Neural progenitor cell (in vitro differentiated cells): ENCODE results near the gene ATP6V1A. TPM values are rescaled to one million over a fixed set of nuclear protein-coding genes. Genes with fewer than 3 reads are reported as not detected.

Experiments used
- DNase-seq: peaks from one replicate; pipeline ENCODE4 v3.0.0-alpha.2; 2016; ENCODE audit warnings: low spot score
- H2AFZ ChIP-seq: fragments of 200-600 bp; sonication (generic); replicated peaks from 2 replicates; pipeline ENCODE4 v1.6.1; 2016; ENCODE audit warnings: antibody characterized with exemption
- H3F3A ChIP-seq: fragments of 200-600 bp; sonication (generic); 2 replicates; pipeline ENCODE4 v1.6.1; 2016; ENCODE audit warnings: antibody characterized with exemption, low read depth
- H3K27ac ChIP-seq: fragments of 200-600 bp; sonication (generic); 2 replicates; pipeline ENCODE4 v1.5.1; 2016; ENCODE audit warnings: mild to moderate bottlenecking
- H3K27me3 ChIP-seq: fragments of 200-600 bp; sonication (generic); 2 replicates; pipeline ENCODE4 v1.6.1; 2016; ENCODE audit warnings: mild to moderate bottlenecking, moderate library complexity
- H3K36me3 ChIP-seq: fragments of 200-600 bp; sonication (generic); 2 replicates; pipeline ENCODE4 v1.5.1; 2016
- H3K4me1 ChIP-seq: fragments of 200-600 bp; sonication (generic); 2 replicates; pipeline ENCODE4 v1.6.1; 2016; ENCODE audit warnings: mixed run types
- H3K4me2 ChIP-seq: fragments of 200-600 bp; sonication (generic); 2 replicates; pipeline ENCODE4 v1.6.1; 2016
- H3K4me3 ChIP-seq: fragments of 200-600 bp; sonication (generic); 2 replicates; pipeline ENCODE4 v1.5.1; 2016
- H3K79me2 ChIP-seq: fragments of 200-600 bp; sonication (generic); 2 replicates; pipeline ENCODE4 v1.6.1; 2016; ENCODE audit warnings: low read depth
- H3K9ac ChIP-seq: fragments of 200-600 bp; sonication (generic); 2 replicates; pipeline ENCODE4 v1.6.1; 2016
- H3K9me3 ChIP-seq: fragments of 200-600 bp; sonication (generic); 2 replicates; pipeline ENCODE4 v1.5.1; 2016; ENCODE audit warnings: low read depth
- H4K20me1 ChIP-seq: fragments of 200-600 bp; sonication (generic); 2 replicates; pipeline ENCODE4 v1.6.1; 2016; ENCODE audit warnings: low read depth
- H3K27ac Mint-ChIP-seq: 3 replicates; pipeline ENCODE4 v1.8.0; 2021; ENCODE audit warnings: mixed read lengths
- H3K27me3 Mint-ChIP-seq: 2 replicates; pipeline ENCODE4 v1.8.0; 2022; ENCODE audit warnings: low read depth, mild to moderate bottlenecking, inconsistent platforms, moderate library complexity, mixed read lengths; ENCODE audit not compliant: insufficient read depth
- H3K36me3 Mint-ChIP-seq: 3 replicates; pipeline ENCODE4 v1.8.0; 2021; ENCODE audit warnings: mixed read lengths
- H3K4me1 Mint-ChIP-seq: 3 replicates; pipeline ENCODE4 v1.8.0; 2021; ENCODE audit warnings: mixed read lengths
- H3K4me3 Mint-ChIP-seq: 3 replicates; pipeline ENCODE4 v1.8.0; 2021; ENCODE audit warnings: mild to moderate bottlenecking, moderate library complexity, mixed read lengths
- H3K9me3 Mint-ChIP-seq: 3 replicates; pipeline ENCODE4 v1.8.0; 2020; ENCODE audit warnings: mixed read lengths
- EZH2 ChIP-seq: fragments of 200-600 bp; sonication (generic); IDR thresholded peaks from 2 replicates; pipeline ENCODE4 v1.6.1; 2017; ENCODE audit warnings: antibody characterized with exemption, mild to moderate bottlenecking, moderate library complexity
- EZH2phosphoT487 ChIP-seq: fragments of 200-600 bp; sonication (generic); IDR thresholded peaks from 2 replicates; pipeline ENCODE4 v1.6.1; 2017; ENCODE audit warnings: antibody characterized with exemption
- total RNA-seq: library from RNA; depleted of rRNA; stranded (reverse); fragments of >200 nt; gene quantifications from 2 replicates; pipeline ENCODE4 v1.2.3, GENCODE V29; 2015; ENCODE audit warnings: low replicate concordance
- TF ChIP-seq, protein P1 (sequence below): fragments of 200-600 bp; sonication (generic); IDR thresholded peaks from 2 replicates; pipeline ENCODE4 v1.5.1; 2017; ENCODE audit warnings: antibody characterized with exemption, mild to moderate bottlenecking

The ATP6V1A gene
- total RNA-seq, 1 donor from 2014 or later, result 115 TPM

DNA sequence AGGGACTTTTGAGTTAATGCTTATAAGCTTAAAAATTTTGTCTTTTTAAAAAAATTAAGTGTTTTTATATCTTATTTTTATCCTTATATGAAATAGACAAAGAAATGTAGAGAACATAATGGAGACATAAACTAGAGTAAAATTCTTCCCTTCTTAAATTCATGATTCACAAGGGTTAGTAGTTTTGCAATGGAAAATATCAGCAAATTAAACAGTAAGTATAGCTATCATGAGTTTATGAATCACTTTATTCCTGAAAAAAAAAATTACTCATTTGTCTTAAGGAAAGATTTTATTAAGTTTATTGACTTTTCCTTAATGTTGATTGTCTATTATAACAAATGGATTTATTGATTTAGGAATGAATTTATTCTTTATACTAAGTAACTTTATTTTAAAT, 4.3 kb downstream of the ATP6V1A start:
- Histone ChIP-seq H3F3A (peaks cover 29% of the 10 kb centered on the region), H3K9me3 (no peaks in the 10 kb centered on the region), H3K9ac (no peak overlapping the region), H2AFZ (no peak overlapping the region), H3K36me3 (no peaks in the 10 kb centered on the region), H3K4me1 (peaks cover 21% of the 10 kb centered on the region), H3K27me3 (no peaks in the 10 kb centered on the region), H3K4me2 (no peak overlapping the region), H3K79me2 (peaks cover 89% of the 10 kb centered on the region), H3K4me3 (no peak overlapping the region), H3K27ac (no peak overlapping the region), H4K20me1 (no peaks in the 10 kb centered on the region)
- no peak for TF ChIP-seq EZH2phosphoT487
- Mint-ChIP-seq H3K4me1 (peaks cover 28% of the 10 kb centered on the region), H3K27me3 (peaks cover 4% of the 10 kb centered on the region), H3K9me3 (no peaks in the 10 kb centered on the region), H3K27ac (no peak overlapping the region), H3K4me3 (no peak overlapping the region), H3K36me3 (no peaks in the 10 kb centered on the region)
- DNase-seq, result no peak

DNA sequence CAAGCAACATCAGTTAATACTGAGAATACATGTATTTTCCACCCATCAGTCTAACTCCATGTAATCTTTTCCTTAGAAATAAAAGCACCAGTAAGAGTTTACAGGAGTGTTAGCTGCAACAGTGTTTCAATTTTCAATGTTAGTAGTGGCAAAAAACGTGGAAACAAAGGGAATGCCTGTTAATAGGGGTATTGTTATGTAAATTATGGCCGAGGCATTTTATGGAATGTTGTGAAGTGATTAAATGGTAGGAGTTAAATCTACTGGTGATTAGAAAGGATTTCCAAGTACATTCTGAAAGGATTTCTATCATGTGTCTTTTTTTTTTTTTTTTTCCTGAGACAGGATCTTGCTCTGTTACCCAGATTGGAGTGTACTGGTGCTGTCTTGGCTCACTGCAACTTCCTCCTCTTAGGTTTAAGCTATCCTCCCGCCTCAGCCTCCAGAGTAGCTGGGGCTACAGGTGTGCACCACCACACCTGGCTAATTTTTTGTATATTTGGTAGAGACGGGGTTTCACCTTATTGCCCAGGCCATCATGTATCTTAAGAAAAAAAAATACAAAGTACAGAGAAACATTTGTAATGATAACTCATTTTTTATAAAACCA, 6.6 kb downstream of the ATP6V1A start:
- no peaks in the 10 kb centered on the region for H4K20me1 ChIP-seq
- H3K9me3 Mint-ChIP-seq, result peaks cover 4% of the 10 kb centered on the region
- H3K4me1 Mint-ChIP-seq, result peaks cover 16% of the 10 kb centered on the region
- peak overlapping the region; percentile 72 for H3K27ac ChIP-seq
- H3K27me3 ChIP-seq, result no peaks in the 10 kb centered on the region
- H2AFZ ChIP-seq, result peak overlapping the region; percentile 70
- peak overlapping the region; percentile 13 for H3K4me3 ChIP-seq
- H3K36me3 Mint-ChIP-seq, result peaks cover 5% of the 10 kb centered on the region
- TF ChIP-seq, protein P1, sequence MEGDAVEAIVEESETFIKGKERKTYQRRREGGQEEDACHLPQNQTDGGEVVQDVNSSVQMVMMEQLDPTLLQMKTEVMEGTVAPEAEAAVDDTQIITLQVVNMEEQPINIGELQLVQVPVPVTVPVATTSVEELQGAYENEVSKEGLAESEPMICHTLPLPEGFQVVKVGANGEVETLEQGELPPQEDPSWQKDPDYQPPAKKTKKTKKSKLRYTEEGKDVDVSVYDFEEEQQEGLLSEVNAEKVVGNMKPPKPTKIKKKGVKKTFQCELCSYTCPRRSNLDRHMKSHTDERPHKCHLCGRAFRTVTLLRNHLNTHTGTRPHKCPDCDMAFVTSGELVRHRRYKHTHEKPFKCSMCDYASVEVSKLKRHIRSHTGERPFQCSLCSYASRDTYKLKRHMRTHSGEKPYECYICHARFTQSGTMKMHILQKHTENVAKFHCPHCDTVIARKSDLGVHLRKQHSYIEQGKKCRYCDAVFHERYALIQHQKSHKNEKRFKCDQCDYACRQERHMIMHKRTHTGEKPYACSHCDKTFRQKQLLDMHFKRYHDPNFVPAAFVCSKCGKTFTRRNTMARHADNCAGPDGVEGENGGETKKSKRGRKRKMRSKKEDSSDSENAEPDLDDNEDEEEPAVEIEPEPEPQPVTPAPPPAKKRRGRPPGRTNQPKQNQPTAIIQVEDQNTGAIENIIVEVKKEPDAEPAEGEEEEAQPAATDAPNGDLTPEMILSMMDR, result no peak
- TF ChIP-seq EZH2phosphoT487, result no peak
- no peak for TF ChIP-seq EZH2
- H3K4me2 ChIP-seq, result peak overlapping the region; percentile 63
- H3K9ac ChIP-seq, result peak overlapping the region; percentile 21
- DNase-seq, result peak; percentile 57
- no peak overlapping the region for H3K4me3 Mint-ChIP-seq
- peaks cover 80% of the 10 kb centered on the region for H3K79me2 ChIP-seq
- peaks cover 7% of the 10 kb centered on the region for H3K9me3 ChIP-seq
- peaks cover 2% of the 10 kb centered on the region for H3K27me3 Mint-ChIP-seq
- no peak overlapping the region for H3K27ac Mint-ChIP-seq
- H3K4me1 ChIP-seq, result peaks cover 14% of the 10 kb centered on the region
- H3F3A ChIP-seq, result peaks cover 13% of the 10 kb centered on the region
- no peaks in the 10 kb centered on the region for H3K36me3 ChIP-seq

DNA sequence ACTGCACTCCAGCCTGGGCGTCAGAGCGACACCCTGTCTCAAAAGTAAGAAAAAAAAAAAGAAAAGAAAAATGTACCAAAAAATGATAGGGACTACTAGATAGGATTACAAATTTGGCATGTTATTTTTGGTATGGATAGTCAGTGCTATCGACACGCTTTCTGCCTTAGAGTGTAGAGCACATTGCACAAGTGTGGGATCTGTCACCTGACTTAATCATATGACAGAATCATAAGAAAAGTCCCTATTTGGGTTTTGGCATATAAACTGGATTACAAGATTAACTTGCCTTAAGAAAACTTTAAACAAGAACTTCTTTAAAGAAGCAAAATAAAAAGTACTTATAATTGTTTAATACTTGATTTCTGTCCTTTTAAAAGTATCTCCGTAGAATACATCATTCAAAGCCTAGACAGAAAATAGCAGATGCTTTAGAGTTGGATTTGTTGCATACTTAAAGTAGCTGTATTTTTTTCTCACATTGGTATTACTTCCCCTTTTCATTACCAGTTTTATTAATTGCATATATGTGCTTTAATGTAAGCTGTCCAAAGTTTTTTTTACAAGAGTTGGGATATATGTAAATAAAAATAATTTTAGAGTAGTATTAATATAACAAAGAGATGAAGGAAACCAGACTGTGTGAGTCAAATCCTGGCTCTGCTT, 7.8 kb downstream of the ATP6V1A start:
- peaks cover 12% of the 10 kb centered on the region for H3K4me1 Mint-ChIP-seq
- no peak overlapping the region for H3K4me3 ChIP-seq
- no peak for DNase-seq
- no peak overlapping the region for H3K9ac ChIP-seq
- H3K4me3 Mint-ChIP-seq, result no peak overlapping the region
- peaks cover 7% of the 10 kb centered on the region for H3K9me3 ChIP-seq
- no peaks in the 10 kb centered on the region for H4K20me1 ChIP-seq
- peaks cover 77% of the 10 kb centered on the region for H3K79me2 ChIP-seq
- H3K27me3 ChIP-seq, result no peaks in the 10 kb centered on the region
- no peak overlapping the region for H3K27ac ChIP-seq
- H2AFZ ChIP-seq, result no peak overlapping the region
- peaks cover 8% of the 10 kb centered on the region for H3K36me3 Mint-ChIP-seq
- H3K36me3 ChIP-seq, result peaks cover 6% of the 10 kb centered on the region
- no peak overlapping the region for H3K27ac Mint-ChIP-seq
- peaks cover 7% of the 10 kb centered on the region for H3K9me3 Mint-ChIP-seq
- peaks cover 13% of the 10 kb centered on the region for H3F3A ChIP-seq
- peaks cover 2% of the 10 kb centered on the region for H3K27me3 Mint-ChIP-seq
- H3K4me2 ChIP-seq, result no peak overlapping the region
- H3K4me1 ChIP-seq, result peaks cover 10% of the 10 kb centered on the region
- TF ChIP-seq EZH2 (no peak), EZH2phosphoT487 (no peak)
- TF ChIP-seq, protein P1, result no peak
